ENCODE data around the gene ATP13A4.

DNA sequence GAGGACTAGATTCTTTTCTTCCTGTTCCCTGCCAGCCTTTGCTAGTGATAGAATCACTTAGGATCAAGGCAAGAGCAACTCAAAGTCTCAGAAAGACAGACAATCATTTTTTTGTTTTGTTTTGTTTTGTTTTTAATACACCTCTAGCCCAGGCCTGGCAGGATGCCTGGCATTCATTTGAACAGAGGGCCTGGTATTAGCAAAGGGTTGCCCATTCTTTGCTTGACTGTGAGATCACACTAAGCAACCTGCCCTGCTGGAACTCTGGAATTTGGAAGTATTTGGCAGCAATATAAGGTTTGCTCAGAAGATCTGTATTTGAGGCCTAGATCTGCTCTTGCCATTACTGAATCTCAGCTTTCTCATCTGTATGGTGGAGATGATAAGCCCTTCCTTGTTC, 154.4 kb downstream of the ATP13A4 start:
- TF ChIP-seq, protein P1, sequence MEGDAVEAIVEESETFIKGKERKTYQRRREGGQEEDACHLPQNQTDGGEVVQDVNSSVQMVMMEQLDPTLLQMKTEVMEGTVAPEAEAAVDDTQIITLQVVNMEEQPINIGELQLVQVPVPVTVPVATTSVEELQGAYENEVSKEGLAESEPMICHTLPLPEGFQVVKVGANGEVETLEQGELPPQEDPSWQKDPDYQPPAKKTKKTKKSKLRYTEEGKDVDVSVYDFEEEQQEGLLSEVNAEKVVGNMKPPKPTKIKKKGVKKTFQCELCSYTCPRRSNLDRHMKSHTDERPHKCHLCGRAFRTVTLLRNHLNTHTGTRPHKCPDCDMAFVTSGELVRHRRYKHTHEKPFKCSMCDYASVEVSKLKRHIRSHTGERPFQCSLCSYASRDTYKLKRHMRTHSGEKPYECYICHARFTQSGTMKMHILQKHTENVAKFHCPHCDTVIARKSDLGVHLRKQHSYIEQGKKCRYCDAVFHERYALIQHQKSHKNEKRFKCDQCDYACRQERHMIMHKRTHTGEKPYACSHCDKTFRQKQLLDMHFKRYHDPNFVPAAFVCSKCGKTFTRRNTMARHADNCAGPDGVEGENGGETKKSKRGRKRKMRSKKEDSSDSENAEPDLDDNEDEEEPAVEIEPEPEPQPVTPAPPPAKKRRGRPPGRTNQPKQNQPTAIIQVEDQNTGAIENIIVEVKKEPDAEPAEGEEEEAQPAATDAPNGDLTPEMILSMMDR (IDR thresholded peaks at IDR 0.05), result no peak
- TF ChIP-seq EP300 (IDR thresholded peaks at IDR 0.05), result no peak
- TF ChIP-seq POLR2AphosphoS5 (IDR thresholded peaks at IDR 0.05), result no peak
